Measurements from ENCODE around the gene CD53. TPM values are rescaled to one million over a fixed set of nuclear protein-coding genes. Genes with fewer than 3 reads are reported as not detected.

The CD53 gene
- total RNA-seq, 6 experiments from 2014 or later: 7.8 to 26.6 (median 11.9) TPM

DNA sequence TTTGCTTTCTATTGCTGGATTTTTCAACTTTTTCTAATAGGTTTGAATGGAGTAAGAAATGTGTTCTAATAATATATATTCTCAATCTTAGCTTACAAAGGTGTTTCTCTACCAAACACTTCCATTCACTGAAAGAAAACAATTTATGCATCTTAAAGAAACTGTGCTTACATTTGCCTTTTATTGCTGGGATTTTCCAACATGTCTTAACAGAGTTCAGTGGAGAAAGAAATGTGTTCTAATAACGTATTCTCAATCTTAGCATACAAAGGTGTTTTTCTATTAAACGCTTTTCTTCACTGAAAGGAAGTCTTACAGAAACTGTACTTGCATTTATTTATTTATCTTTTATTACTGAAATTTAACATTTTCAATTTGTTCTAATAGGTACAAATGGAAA, 5.6 kb downstream of the CD53 start:
- no peak overlapping the region for H3K4me3 ChIP-seq
- no peaks in the 10 kb centered on the region for H3K36me3 ChIP-seq
- H3K9me3 ChIP-seq: no peaks in the 10 kb centered on the region
- intact Hi-C loops (cut with DNase I): no loop called here
- no peak overlapping the region for H3K27ac ChIP-seq
- TF ChIP-seq, protein P1, sequence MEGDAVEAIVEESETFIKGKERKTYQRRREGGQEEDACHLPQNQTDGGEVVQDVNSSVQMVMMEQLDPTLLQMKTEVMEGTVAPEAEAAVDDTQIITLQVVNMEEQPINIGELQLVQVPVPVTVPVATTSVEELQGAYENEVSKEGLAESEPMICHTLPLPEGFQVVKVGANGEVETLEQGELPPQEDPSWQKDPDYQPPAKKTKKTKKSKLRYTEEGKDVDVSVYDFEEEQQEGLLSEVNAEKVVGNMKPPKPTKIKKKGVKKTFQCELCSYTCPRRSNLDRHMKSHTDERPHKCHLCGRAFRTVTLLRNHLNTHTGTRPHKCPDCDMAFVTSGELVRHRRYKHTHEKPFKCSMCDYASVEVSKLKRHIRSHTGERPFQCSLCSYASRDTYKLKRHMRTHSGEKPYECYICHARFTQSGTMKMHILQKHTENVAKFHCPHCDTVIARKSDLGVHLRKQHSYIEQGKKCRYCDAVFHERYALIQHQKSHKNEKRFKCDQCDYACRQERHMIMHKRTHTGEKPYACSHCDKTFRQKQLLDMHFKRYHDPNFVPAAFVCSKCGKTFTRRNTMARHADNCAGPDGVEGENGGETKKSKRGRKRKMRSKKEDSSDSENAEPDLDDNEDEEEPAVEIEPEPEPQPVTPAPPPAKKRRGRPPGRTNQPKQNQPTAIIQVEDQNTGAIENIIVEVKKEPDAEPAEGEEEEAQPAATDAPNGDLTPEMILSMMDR (IDR thresholded peaks at IDR 0.05): no peak
- no peak for TF ChIP-seq POLR2A (IDR thresholded peaks at IDR 0.05)
- ATAC-seq (no peak), DNase-seq (no peak)
- WGBS (ENCODE audit: insufficient coverage, low coverage, low lambda C conversion rate, missing lambda C conversion rate): 43% methylated on average over 2 of the region's 2 CpGs
- H3K27me3 ChIP-seq: no peaks in the 10 kb centered on the region
- no peaks in the 10 kb centered on the region for H3K4me1 ChIP-seq

DNA sequence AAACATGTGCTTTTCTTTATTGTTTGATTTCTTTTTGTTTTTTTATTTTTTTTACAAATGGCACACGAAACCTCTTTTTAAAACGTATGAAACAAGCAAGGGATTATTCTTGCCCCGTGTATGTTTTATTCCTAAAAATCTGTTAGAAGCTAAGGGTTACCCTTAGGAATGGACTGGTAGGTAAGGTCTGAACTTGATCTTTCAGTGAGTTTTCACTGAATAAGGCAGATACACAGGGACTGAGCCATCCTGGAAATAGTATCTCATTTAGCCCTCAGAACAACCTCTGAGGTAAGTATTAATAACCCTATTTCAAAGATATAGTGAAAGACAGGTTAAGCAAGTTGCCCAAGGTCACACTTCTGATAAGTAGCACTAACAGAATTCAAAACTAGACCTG, 6.0 kb downstream of the CD53 start:
- ATAC-seq (no peak), DNase-seq (no peak)
- Histone ChIP-seq H3K27me3 (no peaks in the 10 kb centered on the region), H3K4me3 (no peak overlapping the region), H3K9me3 (no peaks in the 10 kb centered on the region), H3K27ac (no peak overlapping the region), H3K4me1 (no peaks in the 10 kb centered on the region), H3K36me3 (no peaks in the 10 kb centered on the region)
- TF ChIP-seq POLR2A (IDR thresholded peaks at IDR 0.05): no peak
- TF ChIP-seq, protein P1 (IDR thresholded peaks at IDR 0.05): no peak
- WGBS (ENCODE audit: insufficient coverage, low coverage, low lambda C conversion rate, missing lambda C conversion rate): 70% methylated on average over 3 of the region's 3 CpGs
- intact Hi-C loops (cut with DNase I): no loop called here

DNA sequence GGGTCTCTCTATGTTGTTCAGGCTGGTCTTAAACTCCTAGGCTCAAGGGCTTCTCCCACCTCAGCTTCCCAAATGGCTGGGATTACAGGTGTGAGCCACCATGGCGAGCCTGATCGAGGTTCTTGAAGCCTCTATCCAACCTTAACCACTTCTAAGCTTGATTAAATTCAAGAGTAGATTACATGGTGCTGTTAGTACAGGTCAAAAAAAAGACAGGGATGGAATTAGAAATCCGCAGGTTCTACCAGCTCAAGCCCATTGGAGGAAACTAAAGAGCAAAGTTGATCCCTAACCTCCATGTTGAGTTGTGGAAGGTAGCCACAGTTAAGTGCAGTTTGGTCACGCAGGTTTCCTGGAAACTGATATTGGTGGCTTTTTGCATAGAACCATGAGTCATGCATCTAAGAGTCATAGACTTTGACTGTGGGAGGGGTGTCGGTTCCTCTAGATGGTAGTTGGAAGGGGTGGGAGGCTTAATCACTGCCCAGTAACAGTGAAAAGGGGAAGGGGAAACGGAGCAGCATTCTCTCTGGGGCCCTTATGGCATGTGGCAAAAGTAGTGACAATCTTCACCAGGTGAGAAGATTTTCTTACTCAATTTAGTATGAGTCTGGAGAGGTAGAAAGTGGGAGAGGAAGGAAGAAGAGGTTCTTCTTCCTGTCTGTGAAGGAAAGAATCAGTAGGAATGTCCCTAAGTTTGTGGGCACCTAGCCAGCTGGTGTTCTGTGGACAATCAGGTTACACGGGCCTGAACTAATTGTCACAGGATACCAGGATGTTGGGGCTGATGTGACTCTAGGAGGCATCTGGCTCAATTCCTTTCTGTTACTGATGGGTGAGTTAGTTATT, 7.0 kb downstream of the CD53 start:
- 26% methylated on average over 7 of the region's 7 CpGs for WGBS (ENCODE audit: insufficient coverage, low coverage, low lambda C conversion rate, missing lambda C conversion rate)
- no peak overlapping the region for H3K4me3 ChIP-seq

DNA sequence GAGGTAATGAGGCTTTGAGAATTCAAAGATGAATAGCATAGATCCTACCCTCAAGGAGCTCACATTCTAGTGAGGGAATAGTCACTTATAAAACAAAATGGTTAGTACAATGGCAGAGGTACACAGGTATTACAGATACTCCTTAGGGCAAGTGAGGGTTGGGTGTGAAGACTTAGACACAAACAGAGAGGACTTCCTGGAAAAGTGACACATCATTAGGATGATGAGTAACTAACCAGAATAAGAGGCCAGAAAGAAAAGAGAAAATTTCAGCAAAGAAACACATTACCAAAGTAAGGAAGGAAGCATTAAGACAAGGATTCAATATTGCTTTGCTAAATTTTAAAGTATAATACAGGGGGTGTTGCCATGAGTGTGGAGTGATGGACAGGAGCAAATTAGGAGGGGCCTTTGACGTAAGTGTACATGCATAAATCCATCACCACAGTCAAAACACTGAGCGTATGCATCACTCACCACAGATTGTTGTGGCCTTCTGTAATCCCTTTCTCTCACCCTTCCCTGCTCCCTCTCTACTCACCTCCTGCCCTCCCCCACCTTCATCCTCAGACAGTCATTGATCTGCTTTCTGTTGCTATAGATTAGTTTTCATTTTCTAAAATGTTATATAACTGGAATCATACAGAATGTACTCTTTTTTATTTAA, 7.9 kb downstream of the CD53 start:
- Histone ChIP-seq H3K36me3 (no peaks in the 10 kb centered on the region), H3K27ac (no peak overlapping the region), H3K27me3 (no peaks in the 10 kb centered on the region), H3K4me3 (no peak overlapping the region), H3K4me1 (no peaks in the 10 kb centered on the region), H3K9me3 (no peaks in the 10 kb centered on the region)
- intact Hi-C loops (cut with DNase I): no loop called here
- DNase-seq: no peak
- no peak for ATAC-seq
- WGBS (ENCODE audit: insufficient coverage, low coverage, low lambda C conversion rate, missing lambda C conversion rate): 50% methylated on average over 2 of the region's 2 CpGs
- TF ChIP-seq, protein P1 (IDR thresholded peaks at IDR 0.05): no peak
- no peak for TF ChIP-seq POLR2A (IDR thresholded peaks at IDR 0.05)

More for the DNA sequence above, 7.0 kb downstream of the CD53 start:
- H3K27ac ChIP-seq: no peak overlapping the region
- no peak for TF ChIP-seq POLR2A (IDR thresholded peaks at IDR 0.05)
- TF ChIP-seq, protein P1 (IDR thresholded peaks at IDR 0.05): no peak
- DNase-seq (no peak), ATAC-seq (peak; percentile 51 to 77 (median 66))
- intact Hi-C loops (cut with DNase I): no loop called here
- no peaks in the 10 kb centered on the region for H3K9me3 ChIP-seq
- H3K27me3 ChIP-seq: no peaks in the 10 kb centered on the region
- H3K4me1 ChIP-seq: no peaks in the 10 kb centered on the region
- H3K36me3 ChIP-seq: no peaks in the 10 kb centered on the region

Data from right lobe of liver (tissue), 6 donors.